Neural progenitor cell (in vitro differentiated cells): ENCODE measurements around the gene C1orf21.

ENCODE experiments used
- CTCF ChIP-seq: fragments of 200-600 bp; sonication (generic); IDR thresholded peaks from 2 replicates; pipeline ENCODE4 v1.5.1; 2017; ENCODE audit warnings: antibody characterized with exemption, mild to moderate bottlenecking
- EZH2 ChIP-seq: fragments of 200-600 bp; sonication (generic); IDR thresholded peaks from 2 replicates; pipeline ENCODE4 v1.6.1; 2017; ENCODE audit warnings: antibody characterized with exemption, mild to moderate bottlenecking, moderate library complexity
- EZH2phosphoT487 ChIP-seq: fragments of 200-600 bp; sonication (generic); IDR thresholded peaks from 2 replicates; pipeline ENCODE4 v1.6.1; 2017; ENCODE audit warnings: antibody characterized with exemption

GRCh38 chr1:184365699-184366098, 21.1 kb upstream of the C1orf21 start:
- TF ChIP-seq CTCF: no peak
- TF ChIP-seq EZH2: no peak
- TF ChIP-seq EZH2phosphoT487: no peak
